ENCODE measurements around the gene NDUFB4.

NDUFB4 gene

DNA sequence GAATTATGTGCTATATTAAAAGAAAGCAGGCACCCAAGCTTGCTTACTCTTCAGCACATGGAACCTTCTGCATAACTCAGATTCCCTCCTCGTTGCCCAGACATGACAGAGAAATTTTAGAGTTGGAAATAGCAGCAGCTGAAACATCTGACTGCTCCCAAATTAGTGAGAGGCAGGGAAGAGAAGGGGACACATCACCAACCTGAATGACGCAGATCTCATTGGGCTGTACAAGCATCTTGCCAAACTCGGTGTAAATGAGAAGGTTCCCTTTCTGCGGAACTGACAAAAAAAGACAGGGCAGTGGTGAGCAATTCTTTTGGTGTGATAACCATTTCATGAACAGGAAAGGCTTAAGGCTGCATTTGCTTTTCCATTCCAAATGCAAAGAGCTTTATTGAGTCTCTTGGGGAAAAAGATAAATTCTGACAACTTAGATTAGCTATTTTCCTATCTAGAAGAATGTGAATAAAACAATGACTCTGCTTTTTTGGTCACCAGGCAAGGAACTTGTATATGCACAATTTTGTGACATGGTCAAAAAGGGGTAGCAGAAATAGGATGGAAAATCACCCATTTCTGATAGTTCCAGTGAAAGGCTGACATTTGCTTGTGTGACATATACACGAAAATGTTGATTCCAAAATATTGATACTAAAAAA is 50.8 kb downstream of the NDUFB4 start:
- DNase-seq (ENCODE audit: extremely low spot score), result no peak
- TF ChIP-seq FOXA1 (IDR thresholded peaks at IDR 0.05), result no peak
- TF ChIP-seq, protein P1, sequence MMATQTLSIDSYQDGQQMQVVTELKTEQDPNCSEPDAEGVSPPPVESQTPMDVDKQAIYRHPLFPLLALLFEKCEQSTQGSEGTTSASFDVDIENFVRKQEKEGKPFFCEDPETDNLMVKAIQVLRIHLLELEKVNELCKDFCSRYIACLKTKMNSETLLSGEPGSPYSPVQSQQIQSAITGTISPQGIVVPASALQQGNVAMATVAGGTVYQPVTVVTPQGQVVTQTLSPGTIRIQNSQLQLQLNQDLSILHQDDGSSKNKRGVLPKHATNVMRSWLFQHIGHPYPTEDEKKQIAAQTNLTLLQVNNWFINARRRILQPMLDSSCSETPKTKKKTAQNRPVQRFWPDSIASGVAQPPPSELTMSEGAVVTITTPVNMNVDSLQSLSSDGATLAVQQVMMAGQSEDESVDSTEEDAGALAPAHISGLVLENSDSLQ (IDR thresholded peaks at IDR 0.05), result no peak
- no peak for TF ChIP-seq FOXK2 (IDR thresholded peaks at IDR 0.05)
- TF ChIP-seq NFRKB (IDR thresholded peaks at IDR 0.05), result no peak
- TF ChIP-seq ELF4 (IDR thresholded peaks at IDR 0.05), result no peak
- TF ChIP-seq CTBP1 (IDR thresholded peaks at IDR 0.05; ENCODE audit: borderline replicate concordance), result no peak
- TF ChIP-seq LEF1 (IDR thresholded peaks at IDR 0.05; ENCODE audit: borderline replicate concordance), result no peak
- TF ChIP-seq L3MBTL2 (conservative IDR thresholded peaks at IDR 0.05), result no peak
- no peak for TF ChIP-seq BHLHE40 (IDR thresholded peaks at IDR 0.05; ENCODE audit: borderline replicate concordance)
- no peak for TF ChIP-seq HDGF (IDR thresholded peaks at IDR 0.05; ENCODE audit: borderline replicate concordance)
- TF ChIP-seq ARNT (IDR thresholded peaks at IDR 0.05), result no peak
- no peak for TF ChIP-seq SP1 (IDR thresholded peaks at IDR 0.05)
- ChIA-PET POLR2A (interaction anchor here (0.9 kb wide), 1 partner anchor 51 kb away, joined by 3 read pairs; the partner anchor contains the start of gene NDUFB4), CTCF (no interaction called here)

DNA sequence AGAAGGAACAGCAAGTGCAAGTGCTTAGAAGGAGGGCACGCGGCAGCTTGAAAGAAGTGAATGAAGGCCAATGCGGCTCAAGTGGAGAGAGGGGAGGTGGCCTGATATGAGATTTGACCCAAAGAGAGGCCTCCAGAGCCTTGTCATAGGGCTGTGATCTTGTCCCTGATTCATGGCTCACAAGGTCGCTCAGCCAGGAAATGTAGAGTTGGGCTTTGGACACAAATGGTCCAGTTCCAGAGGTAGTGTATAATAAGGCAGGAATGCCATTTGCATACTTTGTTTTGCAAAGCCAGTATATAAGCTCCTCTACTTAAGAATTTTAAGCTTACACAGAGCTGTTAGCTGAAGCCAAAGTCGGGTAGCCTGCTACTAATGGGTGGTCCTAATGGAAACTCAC is 52.2 kb downstream of the NDUFB4 start:
- TF ChIP-seq ZNF384 (IDR thresholded peaks at IDR 0.05) (no peak), L3MBTL2 (conservative IDR thresholded peaks at IDR 0.05) (no peak), SUZ12 (IDR thresholded peaks at IDR 0.05) (no peak), ELF4 (IDR thresholded peaks at IDR 0.05) (no peak)
- TF ChIP-seq, protein P1 (IDR thresholded peaks at IDR 0.05), result no peak
- CTCF ChIA-PET, result no interaction called here
- POLR2A ChIA-PET, result no interaction called here
- no peak for DNase-seq (ENCODE audit: extremely low spot score)

DNA sequence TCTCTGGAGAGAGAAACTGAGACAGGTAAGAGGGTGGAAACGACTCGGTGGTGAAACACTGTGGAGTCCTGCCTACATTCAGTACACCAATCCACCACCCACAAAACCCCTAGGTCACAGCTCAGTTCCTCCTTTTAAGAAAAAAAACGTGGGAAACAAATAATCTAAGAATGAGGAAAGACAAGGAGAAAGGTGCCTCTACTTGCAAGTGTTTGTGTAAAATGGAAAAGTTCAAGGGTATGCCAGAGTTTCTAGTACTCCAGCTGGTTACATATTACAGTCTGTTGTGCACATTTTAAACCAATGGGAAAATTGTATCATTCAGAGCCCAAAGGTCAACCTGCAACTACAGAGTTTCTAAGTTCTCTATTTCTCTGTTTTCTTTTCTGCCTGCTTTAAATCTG is 53.7 kb downstream of the NDUFB4 start:
- CTCF ChIA-PET, result no interaction called here
- POLR2A ChIA-PET, result no interaction called here
- DNase-seq (ENCODE audit: extremely low spot score), result no peak
- TF ChIP-seq ARNT (IDR thresholded peaks at IDR 0.05), result no peak
- TF ChIP-seq ZNF384 (IDR thresholded peaks at IDR 0.05), result no peak
- no peak for TF ChIP-seq NFRKB (IDR thresholded peaks at IDR 0.05)
- no peak for TF ChIP-seq L3MBTL2 (conservative IDR thresholded peaks at IDR 0.05)
- TF ChIP-seq FOXM1 (IDR thresholded peaks at IDR 0.05; ENCODE audit: borderline replicate concordance), result no peak

DNA sequence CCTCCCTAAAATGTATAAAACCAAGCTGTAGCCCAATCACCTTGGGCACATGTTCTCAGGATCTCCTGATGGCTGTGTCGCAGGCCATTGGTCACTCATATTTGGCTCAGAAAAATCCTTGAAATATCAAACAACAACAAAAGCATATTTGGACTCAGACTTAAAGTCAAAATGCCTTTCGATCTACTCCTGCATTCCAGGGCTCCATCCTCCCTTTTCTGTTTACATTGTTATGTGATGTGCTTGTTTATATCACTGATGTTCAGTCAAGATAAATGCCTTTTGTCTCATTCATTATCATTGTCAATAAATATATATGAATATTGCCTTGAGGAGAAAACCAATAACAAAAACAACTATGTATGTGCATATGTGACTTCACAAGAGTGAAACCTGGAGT is 54.2 kb downstream of the NDUFB4 start:
- TF ChIP-seq L3MBTL2 (conservative IDR thresholded peaks at IDR 0.05) (no peak), SUZ12 (IDR thresholded peaks at IDR 0.05) (no peak), FOXK2 (IDR thresholded peaks at IDR 0.05) (no peak), HDGF (IDR thresholded peaks at IDR 0.05; ENCODE audit: borderline replicate concordance) (no peak), FOXM1 (IDR thresholded peaks at IDR 0.05; ENCODE audit: borderline replicate concordance) (no peak), SP1 (IDR thresholded peaks at IDR 0.05) (no peak), NFRKB (IDR thresholded peaks at IDR 0.05) (no peak), ELF4 (IDR thresholded peaks at IDR 0.05) (no peak), ARNT (IDR thresholded peaks at IDR 0.05) (no peak)
- CTCF ChIA-PET, result no interaction called here
- POLR2A ChIA-PET, result no interaction called here
- no peak for DNase-seq (ENCODE audit: extremely low spot score)
